ENCODE results near the gene H2AZ1.
A peak's percentile ranks its signal among the peaks of the same experiment; 100 is the strongest.
"Not testable (repeated sequence)": the region's sequence is repeated elsewhere in the genome, so short reads cannot be mapped to it uniquely, and the experiment has no call there.

The H2AZ1 gene

DNA sequence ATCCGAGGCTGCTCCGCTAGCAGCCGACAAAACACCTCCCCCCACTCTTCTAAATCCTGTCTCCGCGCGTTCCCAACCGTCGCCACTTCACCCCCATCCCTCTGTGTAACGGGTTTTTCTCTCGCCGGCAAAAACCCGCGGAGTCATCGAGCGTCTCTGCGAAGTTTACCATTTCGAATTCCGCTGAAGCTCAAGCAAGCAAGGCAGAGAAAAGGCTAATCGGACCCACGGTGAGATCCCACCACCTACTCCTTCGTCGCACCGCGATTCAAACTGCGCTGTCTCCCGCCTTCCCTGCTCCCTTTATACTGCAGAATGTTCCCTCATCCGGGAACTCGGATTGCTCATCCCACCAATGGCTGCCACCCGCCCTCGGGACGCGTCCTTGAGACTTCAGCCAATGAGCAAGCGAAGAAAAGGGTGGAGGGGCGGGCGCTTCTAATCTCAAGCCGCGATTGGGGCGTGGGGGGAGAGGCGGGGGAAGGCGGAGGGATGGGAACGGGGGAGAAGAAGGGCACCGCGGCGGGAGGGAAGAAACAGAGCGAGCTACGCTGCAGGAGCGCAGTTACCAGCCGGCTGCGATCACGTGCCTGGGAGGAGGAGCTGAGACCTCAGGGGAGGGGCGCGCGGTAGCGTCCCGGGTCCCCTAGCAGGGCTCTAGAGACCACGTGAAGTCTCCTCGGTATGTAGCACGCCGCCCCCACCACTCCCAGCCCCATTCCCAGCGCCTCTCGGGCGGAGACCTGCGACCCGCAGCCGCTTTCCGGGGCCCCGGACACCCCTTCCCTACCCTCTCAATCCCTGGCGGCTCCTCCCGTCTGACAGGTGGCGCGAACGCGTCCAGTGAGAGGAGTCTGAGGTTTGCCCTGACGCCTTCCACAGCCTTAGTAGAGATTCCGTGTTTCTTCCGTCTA is at the start of gene H2AZ1:
Gene H2AZ1 (minus strand): TSS at position 277 of the 914 bp plus-strand sequence. CDS start 105 bp downstream, at position 172.
- DNase-seq, result peak; percentile 99

DNA sequence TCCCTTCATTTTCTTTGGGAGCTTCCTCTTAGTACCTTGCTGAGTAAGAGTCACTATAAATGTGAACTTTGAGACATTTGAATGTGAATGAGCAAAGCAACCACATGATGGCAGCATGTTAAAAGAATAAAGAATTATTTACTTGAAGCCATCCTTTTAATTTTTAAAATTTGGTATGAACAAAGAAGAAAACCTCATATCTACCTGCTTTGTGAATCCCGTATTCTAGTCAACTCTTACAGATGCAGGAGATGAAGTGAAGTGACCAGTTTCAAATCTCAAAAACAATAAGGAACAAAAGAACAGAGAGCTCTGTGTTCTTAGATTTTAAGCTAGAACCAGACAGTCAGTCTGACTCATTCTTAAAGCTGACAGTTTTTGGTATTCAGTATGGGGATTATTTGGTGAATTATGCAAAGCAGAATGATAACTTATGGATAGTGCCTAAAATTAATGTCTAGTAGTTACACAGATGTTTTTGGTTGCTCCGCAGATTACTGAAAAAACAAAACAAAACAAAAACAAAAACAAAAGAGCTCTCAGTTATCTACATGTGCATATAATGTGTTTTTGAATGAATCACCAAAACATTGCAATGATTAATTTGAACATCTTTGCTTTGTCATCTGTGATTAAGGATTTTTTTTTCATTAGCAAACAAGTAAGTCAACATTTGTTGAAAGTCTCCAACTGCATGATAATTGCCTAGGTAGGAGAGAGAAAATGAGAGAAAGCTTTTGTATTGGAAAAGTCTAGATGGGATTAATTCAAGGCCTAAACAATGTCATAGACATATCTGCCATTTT is 48.2 kb upstream of the H2AZ1 start:
- peak; percentile 4 for DNase-seq

- DNase-seq, result no peak
Measured at GRCh38 chr4:99991741-99992140, 41.7 kb upstream of the H2AZ1 start.

- no peak for DNase-seq
Measured at GRCh38 chr4:99987681-99988080, 37.6 kb upstream of the H2AZ1 start.

- DNase-seq, result no peak
Measured at GRCh38 chr4:99986792-99987191, 36.7 kb upstream of the H2AZ1 start.

DNA sequence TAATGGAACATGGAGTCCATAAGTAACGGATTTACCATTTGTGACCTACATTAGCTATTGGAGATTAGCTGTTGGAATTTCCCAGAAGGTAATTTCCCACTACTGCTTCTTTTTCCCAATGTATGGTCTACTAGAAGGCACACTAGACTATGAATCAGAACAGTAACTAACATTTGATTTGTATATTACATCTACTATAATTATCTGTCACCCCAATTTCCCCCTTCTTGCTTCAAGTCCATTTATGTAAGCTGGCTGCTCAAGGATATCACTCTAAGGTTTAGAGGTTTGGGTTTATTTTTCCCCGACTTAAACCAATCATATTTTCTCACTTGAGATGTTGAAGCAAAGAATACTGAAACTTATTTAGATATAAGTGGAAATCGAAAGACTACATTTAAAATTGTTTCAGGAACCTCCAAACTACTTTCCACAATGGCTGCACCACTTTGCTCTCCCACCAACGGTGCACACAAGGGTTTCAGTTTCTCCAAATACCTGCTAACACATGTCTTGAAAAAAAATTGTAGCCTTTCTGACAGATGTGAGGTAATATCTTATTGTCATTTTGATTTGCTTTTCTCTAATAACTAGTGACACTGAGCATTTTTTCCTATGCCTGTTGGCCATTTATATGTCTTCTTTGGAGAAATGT is 33.3 kb upstream of the H2AZ1 start:
- DNase-seq, result no peak

GRCh38 chr4:99979872-99980271 is 29.8 kb upstream of the H2AZ1 start:
- no peak for DNase-seq

GRCh38 chr4:99971453-99972111 is 21.5 kb upstream of the H2AZ1 start:
- DNase-seq, result no peak

DNA sequence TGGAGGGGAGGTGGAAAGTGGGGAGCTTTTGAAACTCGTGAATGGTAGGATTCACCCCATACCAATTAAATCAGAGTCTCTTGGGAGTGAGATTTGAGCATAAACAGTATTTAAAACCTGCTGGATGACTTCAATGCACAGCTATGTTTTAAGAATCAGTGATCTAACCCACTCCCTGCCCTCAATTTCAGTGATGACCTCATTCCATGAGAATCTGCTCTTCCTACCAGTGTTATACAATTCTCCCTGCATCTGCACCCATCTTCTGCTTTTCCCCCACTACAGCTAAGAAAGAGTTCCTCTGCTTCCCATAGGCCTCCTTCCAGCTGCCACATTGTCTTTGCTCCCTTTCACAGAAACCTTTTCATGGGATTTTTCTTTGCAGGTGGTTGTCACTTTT is 18.3 kb upstream of the H2AZ1 start:
- DNase-seq, result no peak

DNA sequence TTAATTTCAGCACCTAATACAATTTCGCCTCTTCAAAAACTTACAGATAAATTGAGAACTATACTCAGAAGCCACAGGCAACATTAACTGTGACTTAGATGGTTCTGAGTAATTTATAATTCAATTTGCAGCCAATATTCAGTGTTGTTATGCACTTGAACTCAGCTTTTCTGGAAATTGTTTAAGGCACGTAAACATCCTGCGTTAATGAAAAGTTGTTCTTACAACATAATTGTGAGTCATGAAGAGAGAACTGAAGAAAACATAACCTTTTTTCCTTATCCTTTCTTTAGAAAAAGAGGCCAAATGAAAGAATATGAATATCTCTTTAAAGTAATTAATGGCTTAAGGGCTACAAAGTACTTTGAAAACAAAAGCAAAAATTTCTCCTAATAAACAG is 16.6 kb upstream of the H2AZ1 start:
- DNase-seq, result no peak

DNA sequence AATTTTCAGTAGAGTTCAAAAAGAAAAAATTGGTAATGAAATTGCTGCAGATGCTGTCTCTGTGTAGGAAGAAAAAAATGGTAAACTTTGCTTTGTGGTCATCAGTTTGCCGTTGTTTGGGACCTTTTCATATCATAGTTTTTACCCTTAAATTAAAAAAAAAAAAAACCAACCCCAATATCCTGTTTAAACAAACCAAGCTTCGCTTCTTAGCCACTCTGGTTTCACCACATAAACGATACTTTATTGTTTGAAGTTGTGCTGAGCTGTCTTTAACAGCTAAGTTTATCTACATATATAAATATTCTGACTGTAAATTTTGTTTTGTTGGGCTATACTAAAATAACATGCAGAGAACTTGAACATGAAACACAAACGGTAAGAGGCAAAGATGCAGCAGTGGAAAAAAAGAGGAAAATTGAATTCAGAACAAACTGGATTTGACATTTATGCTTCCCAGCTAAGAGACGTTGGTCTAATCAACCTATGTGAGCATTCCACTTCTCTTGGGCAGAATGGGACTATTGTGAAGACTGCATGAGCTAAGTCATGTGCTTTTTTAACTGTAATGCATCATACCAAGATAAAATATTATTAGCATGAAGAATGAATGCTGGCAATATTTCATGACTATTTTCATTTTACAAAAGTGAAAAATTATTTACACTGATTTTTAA is 15.7 kb upstream of the H2AZ1 start:
- peak; percentile 29 for DNase-seq

DNA sequence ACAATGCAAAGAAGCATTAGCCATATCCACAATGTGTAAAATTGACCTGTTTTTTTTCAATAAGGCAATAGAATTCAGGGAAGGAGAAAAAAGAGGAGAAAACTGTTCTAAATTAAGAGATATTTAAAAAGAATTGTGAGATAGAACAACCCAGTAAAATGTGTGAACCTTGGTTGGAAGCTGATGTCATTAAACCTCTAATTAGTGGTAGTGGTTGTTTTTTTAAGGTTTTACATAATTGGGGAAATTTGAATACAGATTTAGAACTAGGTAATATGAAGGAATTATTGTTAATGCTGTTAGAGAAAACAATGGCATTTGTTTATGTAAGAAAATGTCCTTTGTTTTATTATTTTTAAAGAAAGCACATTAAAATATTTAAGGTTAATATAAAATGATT is 15.1 kb upstream of the H2AZ1 start:
- DNase-seq, result no peak

DNA sequence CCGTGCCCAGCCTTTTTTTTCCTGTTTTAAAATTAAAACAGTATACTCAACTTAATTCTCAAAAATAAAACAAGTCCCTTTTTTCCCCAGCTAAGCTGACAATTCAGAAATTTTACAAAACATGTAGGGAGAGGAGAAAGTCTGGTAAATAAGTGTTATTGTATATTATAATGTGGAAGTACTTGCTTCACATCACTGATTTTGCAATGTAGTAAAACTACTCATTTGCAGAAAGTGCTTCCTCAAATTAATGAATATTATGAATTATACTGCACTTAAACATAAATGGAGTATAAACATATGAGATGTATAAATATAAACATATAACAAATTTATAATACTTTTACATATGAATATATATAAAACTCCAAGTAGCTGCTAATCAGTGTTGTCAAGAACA is 11.6 kb upstream of the H2AZ1 start:
- DNase-seq, result no peak

DNA sequence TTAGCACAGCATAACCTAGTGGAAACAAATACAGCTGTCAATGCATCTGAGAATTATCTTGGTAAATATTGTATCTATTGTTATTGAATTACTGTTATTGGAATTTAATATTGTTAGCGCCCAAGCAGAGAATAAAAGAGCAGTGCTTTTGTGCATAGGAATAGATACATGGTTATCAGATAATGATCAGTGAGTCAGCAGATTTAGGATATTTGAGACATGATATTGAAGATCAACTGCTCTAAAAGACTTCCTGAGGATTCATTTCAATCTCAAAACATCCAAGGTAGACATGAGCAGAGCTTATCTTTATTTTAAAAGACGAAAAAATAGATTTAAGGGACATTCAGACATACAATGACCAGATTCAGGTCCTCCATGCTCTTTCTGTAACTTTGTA is 10.6 kb upstream of the H2AZ1 start:
- no peak for DNase-seq

- DNase-seq, result not testable (repeated sequence)
Measured at GRCh38 chr4:99958207-99958606, 8.1 kb upstream of the H2AZ1 start.

- DNase-seq, result no peak
Measured at GRCh38 chr4:99950913-99951254, 809 bp upstream of the H2AZ1 start.

- peak; percentile 93 for DNase-seq
Measured at GRCh38 chr4:99949034-99949998, 759 bp downstream of the H2AZ1 start.

- no peak for DNase-seq
Measured at GRCh38 chr4:99947608-99948007, 2.5 kb downstream of the H2AZ1 start.

GRCh38 chr4:99947190-99947578 is 2.9 kb downstream of the H2AZ1 start:
- no peak for DNase-seq

GRCh38 chr4:99946356-99947189 is 3.5 kb downstream of the H2AZ1 start, which contains the start of gene DNAJB14:
Gene DNAJB14 (minus strand): TSS chr4:99946618. CDS start chr4:99946571, 47 bp downstream.
- DNase-seq, result peak; percentile 75
